Smooth muscle cell (in vitro differentiated cells): ENCODE results near the gene GADD45GIP1. TPM values are rescaled to one million over a fixed set of nuclear protein-coding genes. Genes with fewer than 3 reads are reported as not detected.

Experiments
- DNase-seq: peaks from one replicate; lab custom pipeline; 2025; ENCODE audit not compliant: unreplicated experiment; lab: John Stamatoyannopoulos, UW
- H2AFZ ChIP-seq: fragments of 200-600 bp; sonication (generic); 2 replicates; pipeline ENCODE4 v1.6.0; 2016; ENCODE audit warnings: antibody characterized with exemption, low read depth, mild to moderate bottlenecking
- H3F3A ChIP-seq: fragments of 200-600 bp; sonication (generic); 2 replicates; pipeline ENCODE4 v1.6.0; 2017; ENCODE audit warnings: antibody characterized with exemption, low read depth
- H3K27ac ChIP-seq: fragments of 200-600 bp; sonication (generic); 2 replicates; pipeline ENCODE4 v1.5.1; 2016; ENCODE audit warnings: low read depth, mild to moderate bottlenecking
- H3K27me3 ChIP-seq: fragments of 200-600 bp; sonication (generic); 2 replicates; pipeline ENCODE4 v1.6.1; 2016; ENCODE audit warnings: low read depth, mild to moderate bottlenecking
- H3K36me3 ChIP-seq: fragments of 200-600 bp; sonication (generic); 2 replicates; pipeline ENCODE4 v1.5.1; 2016; ENCODE audit warnings: low read depth
- H3K4me1 ChIP-seq: fragments of 200-600 bp; sonication (generic); 2 replicates; pipeline ENCODE4 v1.5.1; 2016; ENCODE audit warnings: low read depth
- H3K4me2 ChIP-seq: fragments of 200-600 bp; sonication (generic); 2 replicates; pipeline ENCODE4 v1.6.0; 2016; ENCODE audit warnings: mild to moderate bottlenecking
- H3K4me3 ChIP-seq: fragments of 200-600 bp; sonication (generic); 2 replicates; pipeline ENCODE4 v1.5.1; 2016; ENCODE audit warnings: mild to moderate bottlenecking
- H3K79me2 ChIP-seq: fragments of 200-600 bp; sonication (generic); 2 replicates; pipeline ENCODE4 v1.6.0; 2016; ENCODE audit warnings: low read depth, mild to moderate bottlenecking
- H3K9ac ChIP-seq: fragments of 200-600 bp; sonication (generic); 2 replicates; pipeline ENCODE4 v1.6.0; 2016; ENCODE audit warnings: low read depth
- H3K9me3 ChIP-seq: fragments of 200-600 bp; sonication (generic); replicated peaks from 2 replicates; pipeline ENCODE4 v1.5.1; 2016; ENCODE audit warnings: low read depth
- H4K20me1 ChIP-seq: fragments of 200-600 bp; sonication (generic); 2 replicates; pipeline ENCODE4 v1.6.0; 2016; ENCODE audit warnings: low read depth
- CTCF ChIP-seq: fragments of 200-600 bp; sonication (generic); IDR thresholded peaks from 2 replicates; pipeline ENCODE4 v1.5.1; 2017; ENCODE audit warnings: borderline replicate concordance, mild to moderate bottlenecking, antibody characterized with exemption; ENCODE audit not compliant: insufficient read depth, poor library complexity, severe bottlenecking
- WGBS: methylation state at CpG from one replicate; pipeline ENCODE4 v1.1.7; 2016; ENCODE audit warnings: low lambda C conversion rate; 5-methylcytosine and 5-hydroxymethylcytosine counted together
- polyA plus RNA-seq: library from polyadenylated mRNA; unstranded; fragments of >200 nt; fragmentation: Nextera tagmentation; extraction: Ambion mirVana; gene quantifications from 2 replicates; pipeline ENCODE4 v1.2.1, GENCODE V29; 2016
- total RNA-seq: library from RNA; depleted of rRNA; stranded (reverse); fragments of >200 nt; gene quantifications from 2 replicates; pipeline ENCODE4 v1.2.3, GENCODE V29; 2014

The GADD45GIP1 gene
- total and polyA plus RNA-seq, 2 experiments from 2014 or later, result 51.5 to 152 TPM

- Histone ChIP-seq H3K27me3 (no peaks in the 10 kb centered on the region), H3F3A (no peaks in the 10 kb centered on the region), H3K4me2 (no peak overlapping the region), H3K27ac (no peak overlapping the region), H3K79me2 (peaks cover 23% of the 10 kb centered on the region), H4K20me1 (peaks cover 4% of the 10 kb centered on the region), H3K9me3 (no peaks in the 10 kb centered on the region), H3K4me3 (no peak overlapping the region), H3K9ac (no peak overlapping the region), H3K36me3 (no peaks in the 10 kb centered on the region), H2AFZ (no peak overlapping the region), H3K4me1 (peaks cover 6% of the 10 kb centered on the region)
- WGBS, result over 99% methylated on average over 19 of the region's 19 CpGs
- TF ChIP-seq CTCF, result no peak
- DNase-seq, result no peak
Measured at GRCh38 chr19:12930002-12930645, 26.9 kb downstream of the GADD45GIP1 start.

- H4K20me1 ChIP-seq, result no peaks in the 10 kb centered on the region
- 98% methylated on average over 29 of the region's 29 CpGs for WGBS
- peaks cover 3% of the 10 kb centered on the region for H3F3A ChIP-seq
- H3K36me3 ChIP-seq, result no peaks in the 10 kb centered on the region
- H3K79me2 ChIP-seq, result no peaks in the 10 kb centered on the region
- DNase-seq, result no peak
- no peak overlapping the region for H3K4me3 ChIP-seq
- TF ChIP-seq CTCF, result no peak
- H2AFZ ChIP-seq, result no peak overlapping the region
- no peak overlapping the region for H3K4me2 ChIP-seq
- H3K27ac ChIP-seq, result no peak overlapping the region
- H3K9me3 ChIP-seq, result no peaks in the 10 kb centered on the region
- H3K4me1 ChIP-seq, result no peaks in the 10 kb centered on the region
- no peaks in the 10 kb centered on the region for H3K27me3 ChIP-seq
- no peak overlapping the region for H3K9ac ChIP-seq
Measured at GRCh38 chr19:12924621-12925310, 32.3 kb downstream of the GADD45GIP1 start.

GRCh38 chr19:12922959-12923358 is 34.1 kb downstream of the GADD45GIP1 start:
- H3K9ac ChIP-seq, result no peak overlapping the region
- no peak for DNase-seq
- no peaks in the 10 kb centered on the region for H4K20me1 ChIP-seq
- no peak for TF ChIP-seq CTCF
- no peaks in the 10 kb centered on the region for H3K27me3 ChIP-seq
- H3K9me3 ChIP-seq, result no peaks in the 10 kb centered on the region
- H2AFZ ChIP-seq, result no peak overlapping the region
- no peaks in the 10 kb centered on the region for H3K36me3 ChIP-seq
- no peak overlapping the region for H3K4me2 ChIP-seq
- H3K79me2 ChIP-seq, result no peaks in the 10 kb centered on the region
- H3K4me3 ChIP-seq, result no peak overlapping the region
- H3F3A ChIP-seq, result peaks cover 3% of the 10 kb centered on the region
- H3K4me1 ChIP-seq, result no peaks in the 10 kb centered on the region
- 97% methylated on average over 4 of the region's 4 CpGs for WGBS
- H3K27ac ChIP-seq, result no peak overlapping the region

GRCh38 chr19:12921047-12921446 is 36.0 kb downstream of the GADD45GIP1 start:
- WGBS, result 94% methylated on average over 3 of the region's 3 CpGs
- H3K36me3 ChIP-seq, result no peaks in the 10 kb centered on the region
- H3F3A ChIP-seq, result peaks cover 3% of the 10 kb centered on the region
- H3K79me2 ChIP-seq, result no peaks in the 10 kb centered on the region
- H3K4me3 ChIP-seq, result no peak overlapping the region
- H3K27ac ChIP-seq, result no peak overlapping the region
- no peak for DNase-seq
- no peak overlapping the region for H3K9ac ChIP-seq
- H2AFZ ChIP-seq, result no peak overlapping the region
- no peaks in the 10 kb centered on the region for H3K27me3 ChIP-seq
- no peaks in the 10 kb centered on the region for H4K20me1 ChIP-seq
- no peak overlapping the region for H3K4me2 ChIP-seq
- TF ChIP-seq CTCF, result no peak
- H3K4me1 ChIP-seq, result no peaks in the 10 kb centered on the region
- no peaks in the 10 kb centered on the region for H3K9me3 ChIP-seq
